HG03571 (cell line): ENCODE results near the gene CDK6.

ENCODE experiments used
- ATAC-seq: cut with Tn5 transposase; IDR thresholded peaks from one replicate; pipeline ENCODE4 v1.9.1; 2021; ENCODE audit not compliant: unreplicated experiment

Gene CDK6

GRCh38 chr7:92740134-92740533 lies 96.2 kb downstream of the CDK6 start:
- ATAC-seq, result no peak

GRCh38 chr7:92739091-92739490 lies 97.3 kb downstream of the CDK6 start:
- ATAC-seq, result no peak

- ATAC-seq, result peak; percentile 89
Observed at GRCh38 chr7:92737706-92738105, 98.7 kb downstream of the CDK6 start.

GRCh38 chr7:92736870-92737269 lies 99.5 kb downstream of the CDK6 start:
- ATAC-seq, result no peak

GRCh38 chr7:92735707-92736106 lies 100.7 kb downstream of the CDK6 start:
- no peak for ATAC-seq

GRCh38 chr7:92732316-92733036 lies 103.9 kb downstream of the CDK6 start:
- no peak for ATAC-seq

GRCh38 chr7:92731335-92732063 lies 104.9 kb downstream of the CDK6 start:
- no peak for ATAC-seq

- ATAC-seq, result no peak
Observed at GRCh38 chr7:92730808-92731207, 105.6 kb downstream of the CDK6 start.

GRCh38 chr7:92729751-92730150 lies 106.6 kb downstream of the CDK6 start:
- no peak for ATAC-seq

GRCh38 chr7:92729172-92729571 lies 107.2 kb downstream of the CDK6 start:
- no peak for ATAC-seq

GRCh38 chr7:92727755-92728154 lies 108.6 kb downstream of the CDK6 start:
- no peak for ATAC-seq

- ATAC-seq, result no peak
Observed at GRCh38 chr7:92725161-92725925, 111.0 kb downstream of the CDK6 start.

- no peak for ATAC-seq
Observed at GRCh38 chr7:92723943-92724342, 112.4 kb downstream of the CDK6 start.

- ATAC-seq, result no peak
Observed at GRCh38 chr7:92723205-92723604, 113.2 kb downstream of the CDK6 start.

GRCh38 chr7:92722541-92722940 lies 113.8 kb downstream of the CDK6 start:
- ATAC-seq, result no peak

GRCh38 chr7:92720604-92721350 lies 115.6 kb downstream of the CDK6 start:
- peak; percentile 45 for ATAC-seq

GRCh38 chr7:92717993-92718716 lies 118.2 kb downstream of the CDK6 start:
- ATAC-seq, result no peak

- ATAC-seq, result no peak
Observed at GRCh38 chr7:92717623-92717992, 118.8 kb downstream of the CDK6 start.

- ATAC-seq, result no peak
Observed at GRCh38 chr7:92716825-92717580, 119.4 kb downstream of the CDK6 start.

GRCh38 chr7:92715963-92716362 lies 120.4 kb downstream of the CDK6 start:
- no peak for ATAC-seq
